NOMO-1 treated with dmso at 0.1 percent for 144 hours (cell line): ENCODE data around the gene CPNE7.
"Not testable (repeated sequence)": the region's sequence is repeated elsewhere in the genome, so short reads cannot be mapped to it uniquely, and the experiment has no call there.

ENCODE experiments used
- DNase-seq: peaks from one replicate; lab custom pipeline; 2025; ENCODE audit not compliant: unreplicated experiment; lab: John Stamatoyannopoulos, UW

CPNE7 gene

GRCh38 chr16:89565506-89566372 lies 9.8 kb upstream of the CPNE7 start:
- peak; percentile 25 for DNase-seq

- DNase-seq = no peak
Measured at GRCh38 chr16:89567656-89568594, 7.6 kb upstream of the CPNE7 start.

GRCh38 chr16:89569506-89570341 lies 5.8 kb upstream of the CPNE7 start:
- DNase-seq = no peak

GRCh38 chr16:89570342-89570923 lies 5.1 kb upstream of the CPNE7 start:
- no peak for DNase-seq

- DNase-seq = not testable (repeated sequence)
Measured at GRCh38 chr16:89570983-89571598, 4.5 kb upstream of the CPNE7 start.

- no peak for DNase-seq
Measured at GRCh38 chr16:89571636-89572035, 3.9 kb upstream of the CPNE7 start.

- no peak for DNase-seq
Measured at GRCh38 chr16:89572073-89572484, 3.5 kb upstream of the CPNE7 start.

- DNase-seq = no peak
Measured at GRCh38 chr16:89572485-89573205, 2.9 kb upstream of the CPNE7 start.

GRCh38 chr16:89573826-89574680 lies 1.5 kb upstream of the CPNE7 start:
- DNase-seq = no peak

- DNase-seq = peak; percentile 37
Measured at GRCh38 chr16:89574681-89575246, 794 bp upstream of the CPNE7 start.

GRCh38 chr16:89576153-89577054 lies 846 bp downstream of the CPNE7 start:
- no peak for DNase-seq

- no peak for DNase-seq
Measured at GRCh38 chr16:89577055-89577759, 1.6 kb downstream of the CPNE7 start.

- no peak for DNase-seq
Measured at GRCh38 chr16:89579351-89579750, 3.8 kb downstream of the CPNE7 start.

- no peak for DNase-seq
Measured at GRCh38 chr16:89581045-89581695, 5.6 kb downstream of the CPNE7 start.

GRCh38 chr16:89581861-89582563 lies 6.5 kb downstream of the CPNE7 start:
- DNase-seq = no peak
